OCI-LY1 (cell line): Measurements from ENCODE around the gene DENND1A.
"Not testable (repeated sequence)": the region's sequence is repeated elsewhere in the genome, so short reads cannot be mapped to it uniquely, and the experiment has no call there.

Source experiments
- H2AFZ ChIP-seq: fragments of 200-600 bp; sonication (generic), shearing (Covaris generic); 2 replicates; pipeline ENCODE4 v1.6.0; 2014; ENCODE audit warnings: antibody characterized with exemption, mild to moderate bottlenecking, low read length
- H3F3A ChIP-seq: fragments of 200-600 bp; sonication (generic), shearing (Covaris generic); 2 replicates; pipeline ENCODE4 v1.6.0; 2014; ENCODE audit warnings: mild to moderate bottlenecking, antibody characterized with exemption, low read length, moderate library complexity; ENCODE audit not compliant: insufficient read depth
- H3K27ac ChIP-seq: fragments of 200-600 bp; sonication (generic); 2 replicates; pipeline ENCODE4 v1.5.1; 2014; ENCODE audit warnings: low read length, mixed run types, mild to moderate bottlenecking, low read depth; ENCODE audit not compliant: poor library complexity, severe bottlenecking
- H3K27me3 ChIP-seq: fragments of 200-600 bp; sonication (generic); 2 replicates; pipeline ENCODE4 v1.6.0; 2014; ENCODE audit warnings: antibody characterized with exemption, mild to moderate bottlenecking, low read length, moderate library complexity; ENCODE audit not compliant: insufficient read depth
- H3K36me3 ChIP-seq: fragments of 200-600 bp; sonication (generic); 2 replicates; pipeline ENCODE4 v1.6.1; 2014; ENCODE audit warnings: mild to moderate bottlenecking, antibody characterized with exemption, low read length, moderate library complexity, mixed read lengths; ENCODE audit not compliant: insufficient read depth
- H3K4me1 ChIP-seq: fragments of 200-600 bp; sonication (generic); 2 replicates; pipeline ENCODE4 v1.5.1; 2014; ENCODE audit warnings: mild to moderate bottlenecking, low read length, moderate library complexity; ENCODE audit not compliant: insufficient read depth, severe bottlenecking
- H3K4me2 ChIP-seq: fragments of 200-600 bp; sonication (generic), shearing (Covaris generic); 2 replicates; pipeline ENCODE4 v1.6.1; 2014; ENCODE audit warnings: low read length
- H3K4me3 ChIP-seq: fragments of 200-600 bp; sonication (generic); 2 replicates; pipeline ENCODE4 v1.5.1; 2014; ENCODE audit warnings: low read length, low read depth, mild to moderate bottlenecking, mixed read lengths; ENCODE audit not compliant: poor library complexity, severe bottlenecking
- H3K79me2 ChIP-seq: fragments of 200-600 bp; shearing (Covaris generic); 2 replicates; pipeline ENCODE4 v1.6.1; 2016; ENCODE audit warnings: mixed run types, low read length, mixed read lengths; ENCODE audit not compliant: insufficient read depth
- H3K9ac ChIP-seq: fragments of 200-600 bp; sonication (generic), shearing (Covaris generic); 2 replicates; pipeline ENCODE4 v1.6.1; 2014; ENCODE audit warnings: mild to moderate bottlenecking, low read length, mixed read lengths
- H3K9me2 ChIP-seq: fragments of 200-600 bp; sonication (generic), shearing (Covaris generic); 2 replicates; pipeline ENCODE4 v1.6.1; 2014; ENCODE audit warnings: low read depth, mild to moderate bottlenecking, low read length, mixed read lengths
- H3K9me3 ChIP-seq: fragments of 200-600 bp; shearing (Covaris generic); 2 replicates; pipeline ENCODE4 v1.6.1; 2014; ENCODE audit warnings: low read length, mixed read lengths
- H4K20me1 ChIP-seq: fragments of 200-600 bp; sonication (generic), shearing (Covaris generic); 2 replicates; pipeline ENCODE4 v1.6.0; 2016; ENCODE audit warnings: mild to moderate bottlenecking, low read length; ENCODE audit not compliant: insufficient read depth
- EZH2 ChIP-seq: fragments of 200-600 bp; sonication (generic), shearing (Covaris generic); IDR thresholded peaks from 2 replicates; pipeline ENCODE4 v1.8.0; 2017; ENCODE audit warnings: borderline replicate concordance, mixed run types, mild to moderate bottlenecking, antibody characterized with exemption, low read length, moderate library complexity, mixed read lengths
- TF ChIP-seq, protein P1 (sequence below): fragments of 200-600 bp; sonication (generic), shearing (Covaris generic); IDR thresholded peaks from 2 replicates; pipeline ENCODE4 v1.5.1; 2017; ENCODE audit warnings: mild to moderate bottlenecking, antibody characterized with exemption, low read length, moderate library complexity, mixed read lengths

The DENND1A gene

GRCh38 chr9:123335986-123336329 is 594.0 kb downstream of the DENND1A start:
- Histone ChIP-seq H3K27me3 (no peaks in the 10 kb centered on the region), H3K4me3 (no peak overlapping the region), H3K9me3 (no peaks in the 10 kb centered on the region), H3K9ac (peak overlapping the region; percentile 46), H3K27ac (peak overlapping the region; percentile 100), H3K9me2 (no peaks in the 10 kb centered on the region), H3K4me1 (peaks cover 81% of the 10 kb centered on the region), H2AFZ (no peak overlapping the region), H4K20me1 (no peaks in the 10 kb centered on the region), H3K4me2 (peak overlapping the region; percentile 46), H3F3A (0 out of 2 replicates have a peak, but pooled peaks cover 4% of the 10 kb centered on the region), H3K79me2 (no peaks in the 10 kb centered on the region), H3K36me3 (no peaks in the 10 kb centered on the region)
- TF ChIP-seq EZH2, result no peak
- TF ChIP-seq, protein P1, sequence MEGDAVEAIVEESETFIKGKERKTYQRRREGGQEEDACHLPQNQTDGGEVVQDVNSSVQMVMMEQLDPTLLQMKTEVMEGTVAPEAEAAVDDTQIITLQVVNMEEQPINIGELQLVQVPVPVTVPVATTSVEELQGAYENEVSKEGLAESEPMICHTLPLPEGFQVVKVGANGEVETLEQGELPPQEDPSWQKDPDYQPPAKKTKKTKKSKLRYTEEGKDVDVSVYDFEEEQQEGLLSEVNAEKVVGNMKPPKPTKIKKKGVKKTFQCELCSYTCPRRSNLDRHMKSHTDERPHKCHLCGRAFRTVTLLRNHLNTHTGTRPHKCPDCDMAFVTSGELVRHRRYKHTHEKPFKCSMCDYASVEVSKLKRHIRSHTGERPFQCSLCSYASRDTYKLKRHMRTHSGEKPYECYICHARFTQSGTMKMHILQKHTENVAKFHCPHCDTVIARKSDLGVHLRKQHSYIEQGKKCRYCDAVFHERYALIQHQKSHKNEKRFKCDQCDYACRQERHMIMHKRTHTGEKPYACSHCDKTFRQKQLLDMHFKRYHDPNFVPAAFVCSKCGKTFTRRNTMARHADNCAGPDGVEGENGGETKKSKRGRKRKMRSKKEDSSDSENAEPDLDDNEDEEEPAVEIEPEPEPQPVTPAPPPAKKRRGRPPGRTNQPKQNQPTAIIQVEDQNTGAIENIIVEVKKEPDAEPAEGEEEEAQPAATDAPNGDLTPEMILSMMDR, result no peak

DNA sequence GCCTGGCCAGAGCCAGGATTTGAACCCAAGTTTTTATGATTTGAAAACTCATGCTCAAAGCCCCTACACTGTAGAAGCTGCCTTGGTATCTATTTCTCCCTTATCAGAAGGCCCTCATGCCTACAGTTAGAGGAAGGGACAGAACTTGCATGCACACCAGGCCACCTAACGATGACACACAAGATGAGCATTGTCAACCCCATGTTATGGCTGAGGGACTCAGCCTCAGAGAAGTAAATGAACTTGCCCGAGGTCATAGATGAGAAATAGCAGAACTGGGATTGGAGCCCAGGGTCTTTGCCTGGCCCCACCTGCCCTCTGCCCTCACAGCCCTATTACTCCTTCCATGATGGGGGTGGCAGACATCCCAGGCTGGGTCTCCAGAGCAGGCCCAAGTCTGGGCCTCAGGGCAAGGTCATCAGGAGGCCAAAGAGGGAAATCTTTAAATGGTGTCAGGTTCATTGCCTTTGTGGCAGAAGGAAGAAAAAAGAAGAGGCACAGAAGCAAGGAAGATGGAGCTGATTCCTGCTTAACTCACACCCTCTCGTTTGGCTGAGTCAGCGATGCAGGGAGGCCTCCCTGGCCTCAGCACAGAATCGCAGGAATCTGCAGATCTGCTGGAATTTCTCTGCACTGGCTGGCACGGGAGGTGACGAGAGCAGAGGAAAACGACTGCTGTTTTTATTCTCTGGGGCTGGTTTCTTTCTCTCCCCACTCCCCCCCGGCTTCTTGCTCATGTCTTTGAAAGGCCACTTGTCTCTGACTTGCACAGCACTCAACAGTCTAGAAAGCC is 594.5 kb downstream of the DENND1A start:
- Histone ChIP-seq H3K4me2 (peak overlapping the region; percentile 46), H3K4me3 (no peak overlapping the region), H3K9me2 (no peaks in the 10 kb centered on the region), H3K36me3 (no peaks in the 10 kb centered on the region), H3K27ac (peak overlapping the region; percentile 100), H4K20me1 (no peaks in the 10 kb centered on the region), H3K9me3 (no peaks in the 10 kb centered on the region), H2AFZ (no peak overlapping the region), H3K27me3 (no peaks in the 10 kb centered on the region), H3K79me2 (no peaks in the 10 kb centered on the region), H3F3A (0 out of 2 replicates have a peak, but pooled peaks cover 4% of the 10 kb centered on the region), H3K4me1 (peaks cover 79% of the 10 kb centered on the region), H3K9ac (peak overlapping the region; percentile 46)
- no peak for TF ChIP-seq EZH2

GRCh38 chr9:123334639-123335038 is 595.3 kb downstream of the DENND1A start:
- Histone ChIP-seq H3K79me2 (no peaks in the 10 kb centered on the region), H3K9ac (peak overlapping the region; percentile 34; the same call in 1 of the 2 replicates), H3K4me1 (peaks cover 72% of the 10 kb centered on the region), H4K20me1 (no peaks in the 10 kb centered on the region), H3K4me2 (peak overlapping the region; percentile 1; the same call in 1 of the 2 replicates), H3K36me3 (no peaks in the 10 kb centered on the region), H3F3A (0 out of 2 replicates have a peak, but pooled peaks cover 4% of the 10 kb centered on the region), H3K9me2 (no peaks in the 10 kb centered on the region), H2AFZ (no peak overlapping the region), H3K9me3 (no peaks in the 10 kb centered on the region), H3K27me3 (no peaks in the 10 kb centered on the region), H3K27ac (peak overlapping the region; percentile 100), H3K4me3 (no peak overlapping the region)
- TF ChIP-seq EZH2, result no peak
- TF ChIP-seq, protein P1, result no peak

- H3K27me3 ChIP-seq, H3K4me3 ChIP-seq, H3K9me2 ChIP-seq, H4K20me1 ChIP-seq, H3K4me2 ChIP-seq, H3F3A ChIP-seq, H3K36me3 ChIP-seq, H2AFZ ChIP-seq, H3K9me3 ChIP-seq, H3K79me2 ChIP-seq, H3K9ac ChIP-seq: not testable (repeated sequence)
- H3K27ac ChIP-seq, result peak overlapping the region; percentile 44
- peaks cover 63% of the 10 kb centered on the region for H3K4me1 ChIP-seq
Observed at GRCh38 chr9:123333058-123333669, 596.8 kb downstream of the DENND1A start.
